Activated CD8-positive, alpha-beta memory T cell treated with anti-CD3 and anti-CD28 coated beads for 4 hours (primary cell): ENCODE results near the gene CHEK1.

Experiments used
- DNase-seq, 2 donors: peaks; one replicate each; pipeline ENCODE4 v3.0.0-alpha.2; 2020; ENCODE audit warnings: low read depth in 2 of 2

The CHEK1 gene

GRCh38 chr11:125626288-125626950 is 1.5 kb downstream of the CHEK1 start:
- DNase-seq, result no peak

- no peak for DNase-seq
These were observed 2.4 kb downstream of the CHEK1 start for GRCh38 chr11:125627236-125627910.

- DNase-seq, result no peak
These were observed 12.9 kb downstream of the CHEK1 start for GRCh38 chr11:125637840-125638239.

- no peak for DNase-seq
These were observed 13.4 kb downstream of the CHEK1 start for GRCh38 chr11:125638315-125638714.

- no peak for DNase-seq
These were observed 20.9 kb downstream of the CHEK1 start for GRCh38 chr11:125645871-125646270.

- DNase-seq, result no peak
These were observed 24.7 kb downstream of the CHEK1 start for GRCh38 chr11:125649465-125650166.

- no peak for DNase-seq
These were observed 37.7 kb downstream of the CHEK1 start for GRCh38 chr11:125662689-125663088.

- DNase-seq, result no peak
These were observed 38.9 kb downstream of the CHEK1 start for GRCh38 chr11:125663910-125664309.

GRCh38 chr11:125667151-125667550 is 42.2 kb downstream of the CHEK1 start:
- DNase-seq, result no peak

- DNase-seq, result no peak
These were observed 45.2 kb downstream of the CHEK1 start for GRCh38 chr11:125670172-125670571.

- no peak for DNase-seq
These were observed 46.6 kb downstream of the CHEK1 start for GRCh38 chr11:125671561-125671960.

- DNase-seq, result no peak
These were observed 49.2 kb downstream of the CHEK1 start for GRCh38 chr11:125674210-125674609.

- DNase-seq, result no peak
These were observed 50.2 kb downstream of the CHEK1 start for GRCh38 chr11:125675196-125675595.

- DNase-seq, result no peak
These were observed 54.4 kb downstream of the CHEK1 start for GRCh38 chr11:125679397-125679796.

- DNase-seq, result no peak
These were observed 54.9 kb downstream of the CHEK1 start for GRCh38 chr11:125679837-125680236.

- DNase-seq, result no peak
These were observed 55.8 kb downstream of the CHEK1 start, which contains the start of gene ACRV1 for GRCh38 chr11:125680747-125681146. Gene ACRV1, minus strand, starts transcription at chr11:125680847. Its CDS starts 67 bp downstream, at chr11:125680780.

- no peak for DNase-seq
These were observed 60.3 kb downstream of the CHEK1 start for GRCh38 chr11:125685228-125685627.

- no peak for DNase-seq
These were observed 63.1 kb downstream of the CHEK1 start for GRCh38 chr11:125688066-125688465.

GRCh38 chr11:125688632-125689031 is 63.7 kb downstream of the CHEK1 start:
- DNase-seq, result no peak

GRCh38 chr11:125689274-125689859 is 64.4 kb downstream of the CHEK1 start:
- DNase-seq, result no peak

GRCh38 chr11:125690006-125690405 is 65.0 kb downstream of the CHEK1 start:
- DNase-seq, result no peak

- no peak for DNase-seq
These were observed 67.9 kb downstream of the CHEK1 start for GRCh38 chr11:125692887-125693286.
